Eye (tissue), 1 donor: ENCODE data around the gene DPP4.

ENCODE experiments used
- DNase-seq: peaks from one replicate; pipeline ENCODE4 v3.0.0-alpha.2; 2015

The DPP4 gene

DNA sequence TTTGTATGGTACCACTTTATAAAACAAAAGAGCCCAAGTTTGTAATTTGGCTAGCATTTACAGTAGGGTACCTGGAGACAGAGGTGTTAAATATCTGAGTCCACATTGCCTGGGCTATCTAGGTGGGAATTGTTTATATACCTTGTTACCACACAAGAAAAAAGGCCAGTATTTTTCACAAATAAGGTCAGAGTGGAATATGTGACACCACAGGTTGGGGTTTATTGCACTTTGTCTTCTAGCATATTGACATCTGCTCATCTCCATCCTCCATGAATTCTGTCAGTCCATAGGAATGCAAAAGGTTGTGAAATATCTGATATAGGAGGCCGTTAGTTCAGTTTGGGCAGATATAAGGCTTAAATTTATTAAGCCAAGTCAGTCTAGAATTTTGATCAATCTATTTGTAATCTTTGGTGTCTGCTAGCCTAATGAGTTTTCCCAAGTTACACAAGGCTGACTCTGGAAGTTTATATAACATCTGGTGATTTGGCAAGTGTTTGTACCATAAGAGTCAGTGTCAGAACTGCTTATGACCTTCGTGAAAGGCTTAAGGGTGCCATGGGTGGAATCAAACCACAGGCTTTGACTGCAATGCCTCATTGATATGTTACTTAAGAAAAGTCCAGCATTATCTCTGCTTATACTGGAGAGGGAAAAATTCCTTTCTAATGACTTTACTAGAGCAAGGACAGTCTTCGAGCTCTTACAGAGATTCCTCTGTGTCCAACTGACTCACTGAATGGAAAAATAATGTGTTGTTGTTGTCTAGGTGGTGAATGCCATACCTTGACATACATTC lies 11.3 kb upstream of the DPP4 start:
- DNase-seq = no peak

DNA sequence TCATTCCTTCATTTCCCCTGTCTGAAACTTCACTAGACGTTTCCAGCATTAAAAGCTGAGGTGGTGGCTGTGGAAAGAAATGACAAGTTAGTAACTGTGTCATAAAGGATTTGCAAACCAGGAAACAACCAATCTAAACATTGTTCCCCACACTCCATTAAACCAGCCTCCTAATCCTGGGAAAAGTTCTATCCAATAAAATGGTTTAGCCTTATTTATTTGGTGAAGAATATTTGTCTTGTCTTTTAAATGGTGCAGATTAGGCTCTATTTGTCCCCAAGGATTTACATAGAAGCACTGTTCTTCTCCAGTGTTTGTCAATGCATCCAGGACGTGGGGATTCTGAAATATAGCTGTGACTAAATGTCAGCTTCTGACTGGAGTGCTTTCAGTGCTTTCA lies 10.5 kb upstream of the DPP4 start:
- DNase-seq = no peak

DNA sequence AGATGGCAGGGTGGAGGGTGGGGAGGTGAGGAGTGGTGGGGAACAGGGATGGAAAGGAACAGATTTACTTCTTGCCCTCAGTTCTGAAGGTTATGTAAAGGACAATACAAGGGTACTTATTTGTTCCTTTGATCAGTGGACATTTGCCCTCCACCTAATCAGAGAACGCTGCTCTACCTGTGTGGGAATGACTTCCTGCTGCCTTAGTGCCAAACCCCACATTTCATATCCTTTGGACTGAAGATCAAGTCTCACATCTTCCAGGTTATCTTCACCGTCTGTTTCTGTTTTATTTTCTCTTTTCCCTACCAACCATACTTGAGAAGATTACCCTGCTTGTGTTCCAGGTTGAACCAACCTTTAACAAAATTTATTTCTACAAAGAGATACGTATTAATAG lies 8.7 kb upstream of the DPP4 start:
- DNase-seq = no peak

DNA sequence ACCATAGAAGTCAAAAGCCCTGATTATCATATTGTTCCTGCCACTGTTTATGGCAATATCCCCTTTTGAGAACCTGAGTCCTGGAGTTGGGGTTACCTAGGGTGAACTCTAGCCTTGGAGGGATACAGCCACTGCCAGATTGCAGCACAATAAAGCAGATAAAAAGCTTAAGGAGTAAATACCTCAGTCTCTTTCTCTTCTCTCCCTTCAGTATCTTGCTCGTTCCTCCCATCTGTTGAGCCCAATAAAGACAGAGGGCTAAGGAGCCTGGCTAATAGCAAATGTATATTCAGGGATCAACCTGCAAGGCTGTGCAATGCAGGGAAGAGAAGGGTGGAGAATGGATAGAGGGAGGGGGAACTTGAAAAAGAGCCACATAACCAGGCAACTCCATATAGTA lies 8.0 kb upstream of the DPP4 start:
- DNase-seq = no peak

DNA sequence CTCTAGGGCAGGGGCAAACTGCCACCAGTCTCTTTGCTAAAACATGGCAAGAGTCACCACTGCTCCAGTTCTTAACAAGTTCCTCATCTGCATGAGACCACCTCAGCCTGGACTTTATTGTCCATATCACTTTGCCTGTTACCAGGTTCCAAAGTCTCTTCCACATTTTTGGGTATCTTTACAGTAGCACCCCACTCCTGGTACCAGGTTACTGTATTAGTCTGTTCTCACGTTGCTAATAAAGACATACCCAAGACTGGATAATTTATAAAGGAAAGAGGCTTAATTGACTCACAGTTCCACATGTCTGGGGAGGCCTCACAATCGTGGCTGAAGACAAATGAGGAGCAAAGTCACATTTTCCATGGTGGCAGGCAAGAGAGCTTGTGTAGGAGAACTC lies 5.5 kb upstream of the DPP4 start:
- DNase-seq = no peak

DNA sequence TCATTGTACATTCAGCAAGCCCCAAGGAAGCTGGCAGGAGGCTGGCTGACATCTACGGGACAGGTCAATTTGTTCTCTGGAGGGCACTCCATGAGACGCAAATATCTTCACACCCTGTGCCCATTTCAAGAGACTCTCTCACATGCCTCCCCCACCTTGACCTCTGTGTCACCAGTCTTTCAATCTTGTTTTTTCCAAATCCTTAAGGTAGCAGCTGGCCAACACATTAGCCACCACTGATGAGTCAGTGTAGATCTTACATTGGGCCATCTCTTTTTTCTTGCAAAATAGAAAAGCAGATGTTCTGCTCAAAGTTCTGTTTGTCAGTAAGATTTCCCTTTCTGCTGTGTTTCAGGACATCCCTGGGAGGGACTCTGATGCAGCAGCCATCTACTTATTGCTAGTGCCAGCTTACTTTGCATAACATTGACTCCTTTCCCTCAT lies 1.7 kb upstream of the DPP4 start:
- no peak for DNase-seq

DNA sequence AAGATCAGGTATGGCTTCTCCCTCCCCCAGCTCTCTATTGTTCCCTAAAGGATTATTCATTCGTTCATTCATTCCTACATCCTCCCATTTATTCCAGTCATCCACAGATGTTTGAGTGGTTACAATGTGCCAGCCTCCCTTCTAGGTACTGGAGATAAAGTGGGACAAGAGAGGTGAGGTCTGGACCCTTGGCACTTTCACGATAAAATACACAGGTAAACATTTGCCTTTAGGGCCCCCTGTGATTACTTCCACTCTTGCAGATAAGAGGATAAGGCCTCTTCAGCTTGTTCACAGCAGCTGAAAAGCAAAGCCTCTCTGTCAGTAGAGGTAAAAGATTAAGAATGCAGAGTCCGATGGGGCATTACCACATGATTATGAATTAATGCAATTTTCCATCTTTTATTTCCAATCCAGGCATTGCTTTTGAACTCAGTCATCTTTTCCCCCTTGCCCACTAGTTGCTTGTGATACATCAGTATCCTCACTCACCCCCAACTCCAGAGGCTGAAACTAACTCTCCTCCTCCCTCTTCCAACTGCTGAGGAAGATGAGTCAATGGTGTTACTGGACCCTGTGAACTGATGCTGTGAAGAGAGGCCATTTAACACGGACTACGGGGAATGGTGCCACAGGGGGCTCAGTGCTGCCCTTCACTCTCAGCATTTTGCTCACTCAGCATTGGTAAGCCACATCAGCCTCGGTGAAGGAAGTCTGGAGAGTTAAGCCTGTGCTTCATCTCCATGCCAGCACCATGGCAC lies 1.1 kb upstream of the DPP4 start:
- no peak for DNase-seq

DNA sequence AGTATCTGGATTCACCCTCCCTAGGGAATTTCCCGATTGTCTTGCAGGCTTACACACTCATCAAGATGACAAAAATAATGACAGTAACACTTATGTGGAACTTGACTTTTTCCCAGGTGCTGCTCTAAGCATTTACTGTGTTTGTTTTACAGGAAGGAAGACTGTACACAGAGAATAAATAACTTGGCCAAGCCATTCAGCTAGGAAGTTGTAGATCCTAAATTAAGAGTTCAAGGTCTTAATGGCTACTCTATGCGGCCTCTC lies 549 bp upstream of the DPP4 start:
- no peak for DNase-seq

DNA sequence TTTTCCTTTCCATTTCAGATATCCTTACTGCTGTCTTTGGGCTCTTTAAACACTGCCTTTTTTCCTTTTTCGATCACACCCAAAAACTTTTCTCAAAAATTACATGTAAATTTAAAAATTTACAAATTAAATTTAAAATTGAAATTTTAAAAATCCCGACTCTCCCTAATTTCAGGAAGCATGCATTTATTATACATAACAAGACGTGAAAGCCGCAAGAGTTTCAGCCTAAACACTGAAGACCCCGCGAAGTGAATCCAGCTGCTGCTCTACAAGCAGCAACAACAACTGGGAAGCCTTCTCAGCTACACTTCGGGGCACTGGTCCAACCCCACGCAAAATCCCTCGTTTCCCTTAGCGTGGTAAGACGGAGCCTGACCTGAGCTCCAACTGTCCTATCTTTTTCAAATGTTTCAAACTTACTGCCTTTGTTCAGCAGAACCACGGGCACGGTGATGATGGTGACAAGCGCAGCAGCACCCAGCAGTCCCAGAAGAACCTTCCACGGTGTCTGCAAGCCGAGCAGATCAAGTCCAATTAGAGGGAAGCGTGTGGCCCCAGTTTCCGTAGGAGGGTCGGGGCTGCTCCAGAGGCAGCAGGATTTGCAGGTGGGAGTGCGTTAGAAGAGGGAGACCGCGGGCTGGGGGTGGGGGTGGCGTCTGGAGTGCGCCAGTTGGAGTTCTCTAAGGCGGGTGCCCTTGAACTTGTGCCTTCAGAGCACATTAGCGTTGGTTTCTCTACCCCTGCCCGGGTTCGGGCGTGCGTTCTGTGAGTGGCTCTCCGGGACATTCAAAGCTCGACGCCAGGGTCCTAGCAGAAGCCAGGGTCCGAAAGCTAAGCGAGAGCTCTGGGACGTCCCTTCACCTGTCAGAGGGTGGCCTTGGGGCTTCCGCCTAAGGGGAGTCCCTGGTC lies 783 bp downstream of the DPP4 start:
- peak; percentile 58 for DNase-seq

DNA sequence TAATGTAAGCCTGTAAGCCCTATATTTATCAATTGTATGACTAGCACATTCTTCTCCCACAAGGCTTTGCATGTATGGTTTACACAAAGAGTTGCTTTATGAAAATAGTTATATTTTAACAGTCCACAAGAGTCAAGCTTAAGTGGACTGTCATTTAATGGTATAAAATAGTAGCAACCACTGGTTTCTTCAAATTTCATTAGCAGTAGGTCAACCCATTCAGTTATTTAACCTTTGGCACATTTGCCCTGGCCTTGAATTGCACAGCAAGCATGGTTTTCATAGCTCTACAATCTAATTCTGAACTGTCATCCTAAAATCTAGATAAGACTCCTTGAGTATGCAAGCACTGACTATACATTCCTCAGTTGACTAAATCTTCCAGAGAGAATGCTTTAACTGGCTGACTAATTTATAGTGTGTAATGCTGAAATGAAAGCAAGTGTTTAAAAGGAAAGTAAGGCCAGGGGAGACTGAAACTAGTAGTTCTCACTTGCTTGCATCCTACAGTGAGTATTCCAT lies 1.8 kb downstream of the DPP4 start:
- peak; percentile 4 for DNase-seq

DNA sequence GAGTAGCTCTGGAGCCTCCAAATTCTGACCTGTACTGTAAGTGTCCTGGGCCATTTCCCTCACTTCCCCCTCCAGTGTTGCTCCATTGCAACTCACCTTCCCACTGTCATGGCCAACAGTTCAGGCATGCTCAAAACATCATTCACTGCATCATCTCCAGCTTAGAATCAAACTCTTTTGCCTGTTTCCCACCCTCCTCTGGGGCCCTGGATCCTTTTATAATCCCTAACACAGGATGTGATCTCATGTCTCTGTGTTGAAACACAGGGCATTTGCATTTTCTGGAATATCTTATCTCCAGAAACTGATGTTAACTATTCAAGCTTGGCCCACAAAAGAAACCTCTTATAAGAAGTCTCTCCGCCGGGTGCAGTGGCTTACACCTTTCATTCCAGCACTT lies 3.0 kb downstream of the DPP4 start:
- no peak for DNase-seq

DNA sequence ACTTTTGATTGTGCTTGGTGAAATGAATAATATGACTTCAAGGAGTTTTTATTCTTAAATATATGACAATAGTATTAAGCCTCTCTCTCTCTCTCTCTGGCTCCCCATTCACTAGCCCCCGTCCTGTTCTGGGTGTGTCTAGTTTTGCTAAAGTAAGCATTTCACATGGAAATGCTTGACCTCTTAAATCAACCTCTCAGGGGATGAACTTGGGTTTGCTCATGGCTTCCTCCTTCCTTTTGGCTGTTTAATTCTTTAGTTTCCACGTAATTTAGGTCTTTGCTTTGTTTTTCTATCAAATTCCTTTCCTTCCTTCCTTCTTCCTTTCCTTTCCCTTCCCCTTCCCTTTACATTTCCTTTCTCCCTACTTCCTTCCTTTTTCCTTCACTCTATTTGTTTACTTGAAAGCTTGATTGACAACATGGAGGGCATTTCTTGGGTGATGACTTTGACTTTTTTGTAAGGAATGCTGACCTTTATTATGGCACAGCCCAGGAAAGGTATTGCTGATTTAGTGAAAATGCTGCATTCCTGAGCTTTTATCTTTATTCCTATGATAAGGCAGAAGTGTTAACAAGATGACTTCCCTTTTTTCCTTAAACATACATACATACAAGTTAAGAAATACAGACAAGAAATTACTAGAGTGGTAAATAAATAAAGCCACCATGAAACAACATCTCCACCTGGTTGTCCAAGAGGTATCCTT lies 3.6 kb downstream of the DPP4 start:
- no peak for DNase-seq

DNA sequence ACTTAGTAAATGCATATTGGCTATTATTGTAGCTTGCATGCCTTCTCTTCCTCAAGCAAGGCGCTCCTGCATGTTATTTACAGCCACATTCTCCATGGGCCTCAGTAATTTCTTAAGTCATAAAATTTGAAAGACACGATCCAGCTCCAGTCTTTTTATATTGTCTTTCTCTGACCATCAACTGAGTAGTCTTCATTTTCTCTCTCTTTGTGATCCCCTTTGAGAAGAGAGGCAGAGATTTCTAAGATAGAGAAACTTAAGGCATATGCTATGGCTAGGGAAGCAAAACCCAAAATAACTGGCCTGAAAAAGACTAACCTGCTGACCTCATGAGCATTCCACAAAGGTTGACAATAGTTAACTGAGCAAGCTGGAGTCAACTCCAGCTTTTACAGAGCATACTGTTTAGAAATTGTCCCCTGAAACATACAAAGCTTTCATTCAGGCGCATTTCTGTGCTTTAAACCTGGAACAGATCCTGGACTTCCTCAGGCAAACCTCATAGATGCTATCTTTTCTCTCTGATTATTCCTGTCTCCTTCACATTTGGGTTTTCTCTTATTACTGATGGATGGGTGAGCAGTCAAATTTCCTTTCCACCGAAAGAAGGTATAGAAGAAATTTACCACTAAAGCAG lies 4.6 kb downstream of the DPP4 start:
- DNase-seq = no peak

DNA sequence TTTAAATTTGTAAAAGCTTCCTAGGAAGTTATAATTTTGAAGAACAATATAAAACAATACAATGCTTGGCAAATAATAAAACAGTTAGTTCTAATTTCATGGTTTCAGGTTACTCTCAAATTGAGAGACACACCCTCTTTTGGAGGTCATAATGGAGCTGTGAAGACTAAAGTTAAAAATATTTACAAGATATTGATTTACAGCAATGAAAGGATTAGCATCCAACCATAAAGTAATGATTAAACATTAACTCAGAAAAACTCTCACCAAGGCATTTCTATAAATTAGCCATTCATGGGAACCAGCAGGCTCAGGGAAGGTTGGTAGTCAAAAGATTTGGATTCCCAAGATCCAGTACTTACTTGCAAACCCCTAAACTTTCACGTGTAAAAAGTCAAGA lies 6.4 kb downstream of the DPP4 start:
- no peak for DNase-seq

DNA sequence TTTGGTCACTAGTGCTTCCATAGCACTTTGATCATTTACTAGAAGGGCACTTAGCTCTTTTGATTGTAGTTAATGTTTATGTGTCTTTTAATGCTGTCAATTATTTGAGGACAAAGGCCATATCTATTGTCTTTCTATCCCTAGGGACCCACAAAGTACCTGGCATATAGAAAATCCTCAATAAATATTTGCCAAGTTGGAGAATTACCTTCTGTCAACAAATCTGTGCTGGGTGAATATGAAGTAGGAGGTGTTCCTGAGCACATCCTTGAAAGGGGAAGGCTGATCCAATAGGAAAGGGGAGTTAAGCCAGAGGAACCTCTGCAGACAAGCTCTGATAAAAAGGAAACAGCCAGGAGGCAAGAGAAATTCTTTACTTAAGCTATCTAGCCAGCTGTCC lies 8.2 kb downstream of the DPP4 start:
- no peak for DNase-seq

DNA sequence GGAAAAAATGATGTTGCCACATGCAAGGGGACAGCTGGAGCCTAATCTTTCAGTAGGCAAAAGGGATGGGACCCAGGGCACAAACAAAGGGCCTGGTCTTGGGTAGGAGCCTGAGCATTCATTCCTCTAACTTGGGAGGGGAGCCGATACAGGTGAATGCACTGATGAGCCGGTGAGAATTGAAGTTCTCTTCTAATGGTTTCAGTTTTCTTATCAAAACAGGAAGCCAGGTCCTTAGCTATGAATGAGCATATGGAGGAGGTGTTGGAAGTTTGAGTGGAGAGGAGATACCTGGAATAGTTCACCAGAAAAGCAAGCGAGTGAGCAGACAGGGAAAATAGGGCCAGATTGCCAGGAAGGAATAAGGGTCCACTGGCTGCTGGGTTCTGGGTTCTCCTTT lies 10.1 kb downstream of the DPP4 start:
- no peak for DNase-seq

DNA sequence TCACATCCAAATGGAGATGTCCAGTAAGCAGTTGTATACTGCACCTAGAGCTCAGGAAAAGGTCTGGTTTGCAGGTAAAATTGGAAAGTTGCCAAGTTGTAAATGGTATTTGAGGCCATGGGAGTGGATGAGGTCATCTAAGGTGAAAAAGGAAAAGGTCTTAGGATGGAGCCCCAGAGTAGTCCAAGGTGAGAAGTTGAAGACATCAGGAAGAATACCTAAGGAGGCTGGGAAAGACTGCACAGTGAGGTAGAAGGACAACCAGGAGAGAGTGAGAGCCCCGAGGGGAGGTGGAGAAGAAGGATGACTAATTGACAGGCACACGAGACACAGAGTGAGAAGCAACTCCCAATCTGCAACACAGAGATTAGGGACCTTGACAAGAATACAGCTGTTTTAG lies 10.7 kb downstream of the DPP4 start:
- no peak for DNase-seq

DNA sequence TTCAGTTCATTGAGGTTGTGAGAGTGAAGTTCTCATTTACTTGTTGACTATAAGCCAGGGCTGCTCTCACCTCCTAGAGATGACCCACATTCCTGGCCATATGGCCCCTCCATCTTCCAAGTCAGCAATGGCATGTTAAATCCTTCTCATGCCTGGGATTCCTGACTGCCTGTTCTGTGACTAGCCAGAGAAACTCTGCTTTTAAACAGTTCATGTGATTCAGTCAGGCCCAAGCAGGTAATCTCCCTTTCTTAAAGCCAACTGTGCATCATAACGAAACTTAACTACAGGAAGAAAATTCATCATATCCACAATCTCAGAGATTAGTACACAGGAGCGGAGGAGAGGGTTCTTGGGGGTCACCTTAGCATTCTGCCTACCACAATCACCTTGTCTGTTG lies 11.5 kb downstream of the DPP4 start:
- DNase-seq = no peak

DNA sequence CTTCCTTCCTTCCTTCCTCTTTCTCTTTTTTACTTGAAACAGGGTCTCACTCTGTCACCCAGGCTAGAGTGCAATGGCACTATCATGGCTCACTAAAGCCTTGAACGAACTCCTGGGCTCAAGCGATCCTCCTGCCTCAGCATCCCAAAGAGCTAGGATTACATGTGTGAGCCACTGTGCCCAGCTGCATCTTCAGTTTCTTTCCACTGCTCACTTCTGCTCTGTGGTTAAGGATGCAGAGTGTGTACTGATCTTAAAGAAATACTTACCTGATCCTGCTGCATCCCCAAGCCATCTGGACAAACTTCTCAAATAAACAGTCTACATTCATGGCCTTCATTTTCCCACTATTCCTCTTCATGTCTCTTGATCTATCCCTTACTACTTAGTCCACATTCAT lies 13.0 kb downstream of the DPP4 start:
- DNase-seq = no peak

DNA sequence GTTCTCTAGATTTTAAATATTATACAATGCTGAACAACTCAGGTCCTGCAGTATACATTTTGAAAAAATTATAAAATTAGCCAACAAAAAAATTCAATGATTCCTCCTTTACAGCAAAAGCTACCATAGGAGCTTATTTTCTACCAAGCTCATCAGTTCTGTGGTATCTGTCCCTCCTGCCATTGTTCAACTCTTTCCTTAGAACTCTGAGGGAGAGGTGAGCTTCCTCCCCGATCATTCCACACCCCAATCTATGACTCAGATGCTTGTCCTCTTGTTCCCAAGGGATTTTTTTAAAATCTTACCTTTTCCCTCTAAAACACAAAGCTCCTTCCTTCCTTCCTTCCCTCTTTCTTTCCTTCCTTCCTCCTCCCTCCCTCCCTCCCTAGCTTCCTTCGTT lies 13.5 kb downstream of the DPP4 start:
- DNase-seq = no peak

DNA sequence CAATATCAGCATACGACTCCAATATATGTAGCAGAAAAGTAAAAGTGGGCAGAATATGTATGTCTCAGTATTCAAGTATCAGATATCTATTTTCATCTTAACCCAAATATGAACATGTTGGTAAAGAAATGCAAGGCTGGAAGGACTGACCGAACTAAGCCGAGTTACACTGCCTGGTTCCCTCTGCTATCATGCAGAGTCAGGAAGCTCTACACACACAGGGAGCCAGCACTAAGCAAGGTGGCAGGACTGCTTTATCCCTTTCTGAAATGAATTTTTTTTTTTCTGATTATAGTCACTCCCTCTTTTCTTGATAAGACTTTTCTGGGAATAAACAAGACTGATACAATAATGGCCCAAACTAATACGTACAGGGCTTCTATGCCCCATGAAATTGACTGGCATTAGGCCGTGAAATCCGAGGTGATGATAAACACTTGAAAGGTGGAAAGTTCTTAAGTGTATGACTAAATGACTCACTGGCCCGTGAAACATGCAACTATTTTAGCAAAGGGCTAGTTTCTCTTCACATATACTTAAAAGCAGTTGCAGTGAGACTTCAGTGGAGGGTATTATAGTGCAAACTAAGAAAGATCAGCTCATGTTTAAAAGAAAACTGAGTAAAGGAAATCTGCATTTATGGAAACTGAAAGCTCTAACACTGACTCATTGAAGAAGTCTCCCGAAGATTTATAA lies 14.9 kb downstream of the DPP4 start:
- no peak for DNase-seq

DNA sequence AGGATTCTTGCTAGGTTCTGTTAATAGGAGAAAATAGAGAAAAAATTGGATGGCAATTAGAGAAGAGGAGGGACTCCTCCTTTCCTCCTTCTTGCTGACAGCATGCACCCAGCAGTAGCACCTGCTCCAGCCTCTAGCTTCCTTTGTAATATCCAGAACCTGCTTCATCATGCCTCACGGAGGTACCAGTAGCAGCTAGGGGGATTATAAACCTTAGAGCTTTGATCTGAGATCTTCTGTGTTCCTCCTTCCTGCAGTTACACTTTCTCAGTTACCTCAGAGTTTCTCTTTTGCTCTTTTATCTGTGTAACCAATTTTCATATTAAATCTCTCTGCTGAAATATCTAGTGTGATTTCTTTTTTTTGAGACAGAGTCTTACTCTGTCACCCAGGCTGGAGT lies 16.6 kb downstream of the DPP4 start:
- DNase-seq = no peak
